GM21360 (cell line): Measurements from ENCODE around the gene ARMH1.

ENCODE experiments used
- ATAC-seq: cut with Tn5 transposase; IDR thresholded peaks from one replicate; pipeline ENCODE4 v1.9.1; 2021; ENCODE audit warnings: mild to moderate bottlenecking, moderate library complexity; ENCODE audit not compliant: unreplicated experiment

Gene ARMH1

GRCh38 chr1:44674113-44675000, at the start of gene ARMH1, which contains the start of gene TMEM53:
TSS of gene ARMH1 (plus strand) at chr1:44674714. CDS start at chr1:44689698, 14,984 bp downstream.
TSS of gene TMEM53 (minus strand) at chr1:44674481. CDS start at chr1:44674391, 90 bp downstream.
- ATAC-seq: peak; percentile 90

GRCh38 chr1:44625348-44625747, 49.2 kb upstream of the ARMH1 start:
- ATAC-seq: no peak

- no peak for ATAC-seq
These were observed 45.4 kb upstream of the ARMH1 start for GRCh38 chr1:44628962-44629756.

GRCh38 chr1:44630116-44630515, 44.4 kb upstream of the ARMH1 start:
- no peak for ATAC-seq

- no peak for ATAC-seq
These were observed 43.2 kb upstream of the ARMH1 start for GRCh38 chr1:44631333-44631646.

- ATAC-seq: peak; percentile 64
These were observed 42.6 kb upstream of the ARMH1 start for GRCh38 chr1:44631647-44632539.

- ATAC-seq: no peak
These were observed 41.9 kb upstream of the ARMH1 start for GRCh38 chr1:44632598-44632997.

GRCh38 chr1:44634606-44635189, 39.8 kb upstream of the ARMH1 start:
- no peak for ATAC-seq

GRCh38 chr1:44635439-44635838, 39.1 kb upstream of the ARMH1 start:
- no peak for ATAC-seq

- ATAC-seq: no peak
These were observed 38.3 kb upstream of the ARMH1 start for GRCh38 chr1:44636083-44636687.

- ATAC-seq: no peak
These were observed 37.6 kb upstream of the ARMH1 start for GRCh38 chr1:44636688-44637598.

GRCh38 chr1:44637702-44638411, 36.7 kb upstream of the ARMH1 start:
- no peak for ATAC-seq

- no peak for ATAC-seq
These were observed 34.2 kb upstream of the ARMH1 start for GRCh38 chr1:44640200-44640853.

- ATAC-seq: no peak
These were observed 33.1 kb upstream of the ARMH1 start for GRCh38 chr1:44641126-44642102.

GRCh38 chr1:44642255-44642654, 32.3 kb upstream of the ARMH1 start:
- no peak for ATAC-seq

GRCh38 chr1:44642925-44643324, 31.6 kb upstream of the ARMH1 start:
- ATAC-seq: no peak
